ENCODE results near the gene RPS14. TPM values are rescaled to one million over a fixed set of nuclear protein-coding genes. Genes with fewer than 3 reads are reported as not detected.
A peak's percentile ranks its signal among the peaks of the same experiment; 100 is the strongest.

The RPS14 gene
- total RNA-seq, 2 experiments from 2014 or later = 2,151 to 2,478 TPM

DNA sequence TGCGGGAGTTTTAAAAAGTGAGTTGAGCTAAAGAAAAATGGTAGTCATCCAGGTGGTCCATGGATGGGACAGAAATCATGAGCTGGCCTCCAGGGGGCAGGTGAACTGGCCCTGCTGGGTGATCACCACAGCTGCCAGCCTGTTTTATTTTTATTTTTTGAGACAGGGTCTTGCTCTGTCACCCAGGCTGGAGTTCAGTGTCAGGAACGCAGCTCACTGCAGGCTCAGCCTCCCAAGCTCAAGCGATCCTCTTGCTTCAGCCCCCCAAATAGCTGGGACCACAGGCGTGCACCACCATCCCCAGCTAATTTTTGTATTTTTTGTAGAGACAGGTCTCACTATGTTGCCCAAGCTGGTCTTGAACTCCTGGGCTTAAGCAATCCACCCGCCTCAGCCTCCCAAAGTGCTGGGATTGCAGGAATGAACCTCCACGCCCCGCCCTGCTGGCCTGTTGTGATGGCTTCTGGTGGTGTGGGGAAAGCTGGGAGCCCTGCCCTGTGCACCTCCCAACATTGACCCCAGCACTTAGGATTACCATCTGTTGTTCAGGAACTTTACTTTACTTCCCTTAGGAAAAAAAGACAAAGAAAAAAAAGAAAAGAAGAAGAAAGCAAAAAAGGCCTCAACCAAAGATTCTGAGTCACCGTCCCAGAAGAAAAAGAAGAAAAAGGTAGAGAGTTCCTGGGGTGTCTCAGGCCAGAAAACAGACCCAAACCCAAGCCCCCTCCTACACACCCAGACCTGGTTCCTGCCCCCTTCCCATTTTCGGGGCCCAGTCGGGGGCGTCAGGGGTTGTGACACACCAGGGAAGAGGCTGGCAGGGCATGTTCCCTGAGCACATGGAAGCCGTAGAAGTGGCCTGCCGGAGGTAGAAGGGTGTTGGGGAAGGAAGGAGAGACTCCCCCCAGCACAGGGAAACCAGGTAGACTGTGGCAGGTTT, 51.5 kb downstream of the RPS14 start:
- Mint-ChIP-seq H3K36me3 (ENCODE audit: low read depth) (peaks cover 48% of the 10 kb centered on the region), H3K27ac (peak overlapping the region; percentile 54), H3K9me3 (no peaks in the 10 kb centered on the region), H3K4me3 (no peak overlapping the region), H3K4me1 (no peaks in the 10 kb centered on the region), H3K27me3 (no peaks in the 10 kb centered on the region)
- ChIA-PET POLR2A (interaction anchor here (0.7 kb wide), 1 partner anchor 13 kb away, joined by 3 read pairs; no protein-coding TSS in a partner anchor), CTCF (interaction anchor here (0.7 to 6.3 kb wide), 12 partner anchors 8 to 180 kb away, joined by 3 to 37 read pairs (median 4); partner anchors contain the start of genes CD74 and RPS14)
- no peak for DNase-seq

DNA sequence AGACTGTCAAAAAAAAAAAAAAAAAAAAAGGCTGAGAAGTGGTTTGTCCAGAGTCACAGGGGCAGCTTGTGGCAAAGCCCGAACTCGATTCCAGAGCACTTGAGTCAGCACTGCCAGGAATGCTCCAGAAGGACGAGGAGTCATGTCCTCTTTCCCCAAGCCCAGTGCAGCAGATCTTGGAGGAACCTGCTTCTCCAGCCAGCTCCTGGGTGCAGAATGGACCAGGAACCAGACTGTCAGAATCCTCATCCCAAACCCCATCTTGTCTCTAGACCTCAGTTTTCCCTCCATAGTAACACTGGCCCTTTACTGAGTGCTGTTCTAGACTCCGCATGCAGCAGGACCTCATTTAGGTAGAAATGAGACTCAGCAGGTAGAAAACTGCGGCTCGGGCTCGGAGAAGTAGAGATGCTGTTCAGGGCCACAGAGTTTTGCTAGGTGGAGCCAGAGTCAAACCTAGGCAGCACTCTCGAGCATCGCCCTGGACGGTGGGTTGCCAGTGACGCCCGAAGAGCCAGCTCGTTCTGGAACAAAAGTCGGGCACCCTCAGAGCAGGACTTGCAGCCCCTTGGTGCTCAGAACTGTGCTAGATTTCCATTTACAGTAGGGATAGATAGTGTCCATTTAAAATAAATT, 52.3 kb downstream of the RPS14 start:
- Mint-ChIP-seq H3K27ac (no peak overlapping the region), H3K36me3 (ENCODE audit: low read depth) (peaks cover 47% of the 10 kb centered on the region), H3K9me3 (no peaks in the 10 kb centered on the region), H3K4me1 (no peaks in the 10 kb centered on the region), H3K4me3 (no peak overlapping the region), H3K27me3 (no peaks in the 10 kb centered on the region)
- CTCF ChIA-PET = interaction anchor here (0.6 to 6.3 kb wide), 11 partner anchors 10 to 938 kb away, joined by 3 to 37 read pairs (median 4); partner anchors contain the start of genes CD74 and RPS14
- POLR2A ChIA-PET = no interaction called here
- no peak for DNase-seq

DNA sequence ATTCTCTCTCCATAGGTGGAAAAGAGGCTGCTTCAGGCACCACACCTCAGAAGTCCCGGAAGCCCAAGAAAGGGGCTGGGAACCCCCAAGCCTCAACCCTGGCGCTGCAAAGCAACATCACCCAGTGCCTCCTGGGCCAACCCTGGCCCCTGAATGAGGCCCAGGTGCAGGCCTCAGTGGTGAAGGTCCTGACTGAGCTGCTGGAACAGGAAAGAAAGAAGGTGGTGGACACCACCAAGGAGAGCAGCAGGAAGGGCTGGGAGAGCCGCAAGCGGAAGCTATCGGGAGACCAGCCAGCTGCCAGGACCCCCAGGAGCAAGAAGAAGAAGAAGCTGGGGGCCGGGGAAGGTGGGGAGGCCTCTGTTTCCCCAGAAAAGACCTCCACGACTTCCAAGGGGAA, 53.3 kb downstream of the RPS14 start:
- H3K36me3 Mint-ChIP-seq (ENCODE audit: low read depth) = peaks cover 44% of the 10 kb centered on the region
- H3K27me3 Mint-ChIP-seq = no peaks in the 10 kb centered on the region
- CTCF ChIA-PET = interaction anchor here (0.9 to 3.6 kb wide), 3 partner anchors 9 to 23 kb away, joined by 4 to 16 read pairs (median 5); no protein-coding TSS in a partner anchor
- no peak for DNase-seq
- no peak overlapping the region for H3K4me3 Mint-ChIP-seq
- H3K9me3 Mint-ChIP-seq = no peaks in the 10 kb centered on the region
- H3K4me1 Mint-ChIP-seq = no peaks in the 10 kb centered on the region
- POLR2A ChIA-PET = no interaction called here
- no peak overlapping the region for H3K27ac Mint-ChIP-seq

DNA sequence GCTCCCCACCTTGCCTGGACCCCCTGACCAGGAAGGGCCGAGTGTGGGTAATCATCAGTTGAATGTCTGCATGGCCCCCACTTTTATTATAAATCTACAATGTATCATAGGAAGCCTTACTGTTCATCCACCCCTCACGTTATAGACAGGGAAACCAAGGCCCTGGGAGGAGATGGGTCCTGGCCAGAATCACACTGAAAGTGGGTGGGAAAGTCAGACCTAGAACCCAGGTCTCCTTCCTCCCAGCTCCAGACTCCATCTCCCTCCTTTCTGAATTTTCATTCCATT, 53.9 kb downstream of the RPS14 start:
- no peak overlapping the region for H3K4me3 Mint-ChIP-seq
- H3K27ac Mint-ChIP-seq = peak overlapping the region; percentile 36
- ChIA-PET POLR2A (no interaction called here), CTCF (interaction anchor here (0.9 kb wide), 1 partner anchor 15 kb away, joined by 4 read pairs; no protein-coding TSS in a partner anchor)
- no peak for DNase-seq
- no peaks in the 10 kb centered on the region for H3K9me3 Mint-ChIP-seq
- H3K4me1 Mint-ChIP-seq = no peaks in the 10 kb centered on the region
- no peaks in the 10 kb centered on the region for H3K27me3 Mint-ChIP-seq
- H3K36me3 Mint-ChIP-seq (ENCODE audit: low read depth) = peaks cover 45% of the 10 kb centered on the region

DNA sequence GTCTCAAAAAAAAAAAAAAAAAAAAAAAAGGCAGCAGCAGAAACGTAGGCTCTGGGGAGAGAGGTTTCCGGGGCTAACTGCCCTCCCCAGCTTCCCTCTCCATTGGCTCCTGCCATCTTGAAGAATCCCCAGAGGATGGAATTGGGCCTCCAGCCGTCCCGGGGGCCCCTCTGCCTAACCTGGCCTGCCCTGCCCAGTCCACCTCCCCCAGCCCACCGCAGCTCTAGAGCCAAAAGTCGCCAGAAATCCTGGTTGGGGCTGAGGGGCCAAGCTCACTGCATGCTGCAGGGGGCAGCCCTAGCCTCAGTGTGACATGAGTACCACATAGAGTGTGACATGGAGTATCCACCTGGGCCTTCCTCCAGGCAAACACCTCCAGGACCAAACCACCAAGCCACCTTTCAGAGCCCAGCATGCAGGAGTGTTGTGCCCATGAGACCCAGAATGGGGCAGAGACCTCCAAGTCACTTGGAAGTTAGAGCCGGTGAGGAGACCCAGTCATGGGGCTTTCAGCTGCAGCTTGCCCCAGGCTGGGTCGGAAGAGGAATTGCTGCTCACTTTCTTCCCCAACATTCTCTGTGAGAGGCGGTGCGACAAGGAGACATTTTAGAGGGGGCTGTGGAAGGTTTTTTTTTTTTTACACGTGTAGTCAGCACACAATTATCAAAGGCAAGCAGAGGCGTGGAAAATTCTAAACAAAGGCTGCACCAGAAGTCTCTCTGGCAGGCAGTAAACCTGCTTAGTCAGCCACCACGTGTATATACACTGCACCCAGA, 54.4 kb downstream of the RPS14 start:
- H3K4me3 Mint-ChIP-seq = no peak overlapping the region
- POLR2A ChIA-PET = no interaction called here
- no peaks in the 10 kb centered on the region for H3K9me3 Mint-ChIP-seq
- H3K36me3 Mint-ChIP-seq (ENCODE audit: low read depth) = peaks cover 40% of the 10 kb centered on the region
- no peak for DNase-seq
- CTCF ChIA-PET = interaction anchor here (0.7 to 0.9 kb wide), 3 partner anchors 16 to 1431 kb away, joined by 3 to 4 read pairs (median 3); no protein-coding TSS in a partner anchor
- no peaks in the 10 kb centered on the region for H3K4me1 Mint-ChIP-seq
- peak overlapping the region; percentile 41 for H3K27ac Mint-ChIP-seq
- no peaks in the 10 kb centered on the region for H3K27me3 Mint-ChIP-seq

DNA sequence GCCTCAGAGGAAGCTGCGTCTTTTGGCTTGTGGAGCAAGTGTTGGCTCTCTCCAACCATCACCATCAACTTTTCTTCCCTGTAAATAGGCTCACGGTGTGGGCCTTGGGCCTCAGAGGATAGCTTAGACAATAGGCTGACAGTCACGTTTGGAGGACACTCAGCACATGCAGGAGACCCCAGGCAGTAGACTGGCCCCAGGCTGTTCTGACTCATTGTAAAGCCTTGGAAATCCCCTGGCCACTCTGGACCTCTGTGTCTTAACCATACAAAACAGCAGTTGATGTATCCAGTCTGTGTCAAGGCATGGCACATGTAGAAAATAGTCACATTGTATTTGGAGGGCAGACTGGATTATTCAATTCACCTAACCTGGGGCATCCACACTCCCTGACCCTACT, 55.4 kb downstream of the RPS14 start:
- Mint-ChIP-seq H3K4me1 (no peaks in the 10 kb centered on the region), H3K9me3 (no peaks in the 10 kb centered on the region), H3K36me3 (ENCODE audit: low read depth) (peaks cover 42% of the 10 kb centered on the region), H3K27me3 (no peaks in the 10 kb centered on the region), H3K4me3 (no peak overlapping the region), H3K27ac (no peak overlapping the region)
- CTCF ChIA-PET = interaction anchor here (0.5 to 0.7 kb wide), 2 partner anchors 18 to 54 kb away, joined by 3 read pairs; no protein-coding TSS in a partner anchor
- POLR2A ChIA-PET = no interaction called here
- DNase-seq = no peak

DNA sequence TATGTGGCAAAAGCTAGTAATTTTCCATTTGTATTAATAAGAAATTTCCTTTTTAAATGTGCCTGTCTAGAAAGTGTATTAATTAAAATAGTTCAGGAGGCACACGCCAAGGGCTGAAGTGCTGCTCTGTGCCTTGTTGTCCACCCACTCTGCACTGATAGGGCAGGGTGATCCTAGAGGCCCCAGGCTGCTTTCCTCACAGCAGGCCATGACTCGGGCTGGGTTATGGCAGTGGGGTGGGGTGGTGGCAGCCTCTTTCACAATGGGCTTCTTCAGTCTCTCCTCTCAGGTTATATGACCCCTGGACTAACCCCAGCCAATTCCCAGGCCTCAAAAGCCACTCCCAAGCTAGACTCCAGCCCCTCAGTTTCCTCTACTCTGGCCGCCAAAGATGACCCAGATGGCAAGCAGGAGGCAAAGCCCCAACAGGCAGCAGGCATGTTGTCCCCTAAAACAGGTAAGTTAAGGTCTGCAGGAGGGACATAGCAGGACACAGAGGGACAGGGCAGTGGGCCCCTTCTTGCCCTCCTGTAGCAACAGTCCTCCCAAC, 56.4 kb downstream of the RPS14 start:
- Mint-ChIP-seq H3K9me3 (no peaks in the 10 kb centered on the region), H3K36me3 (ENCODE audit: low read depth) (peaks cover 41% of the 10 kb centered on the region), H3K4me3 (no peak overlapping the region), H3K4me1 (no peaks in the 10 kb centered on the region), H3K27ac (peak overlapping the region; percentile 72), H3K27me3 (no peaks in the 10 kb centered on the region)
- ChIA-PET POLR2A (no interaction called here), CTCF (interaction anchor here (0.5 kb wide), 1 partner anchor 53 kb away, joined by 3 read pairs; no protein-coding TSS in a partner anchor)
- no peak for DNase-seq

DNA sequence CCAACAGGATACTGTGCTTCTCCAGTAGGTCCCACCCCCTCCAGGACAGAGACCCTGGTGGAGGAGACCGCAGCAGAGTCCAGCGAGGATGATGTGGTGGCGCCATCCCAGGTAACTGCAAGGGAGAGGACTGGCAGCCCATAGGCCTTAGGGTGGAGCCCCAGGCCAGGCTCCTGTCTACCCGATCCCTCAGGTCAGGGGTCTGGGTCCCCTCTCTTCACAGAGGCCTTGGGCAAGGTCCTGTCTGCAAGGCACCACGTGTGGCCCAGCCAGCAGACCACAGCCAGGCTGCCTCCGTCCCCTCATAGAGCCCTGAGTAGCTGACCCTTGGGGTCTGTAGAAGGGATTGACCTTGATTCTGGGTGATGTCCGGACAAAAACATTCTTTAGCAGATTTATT, 56.9 kb downstream of the RPS14 start:
- CTCF ChIA-PET = interaction anchor here (0.7 kb wide), 1 partner anchor 31 kb away, joined by 3 read pairs; no protein-coding TSS in a partner anchor
- no peak overlapping the region for H3K4me3 Mint-ChIP-seq
- H3K4me1 Mint-ChIP-seq = no peaks in the 10 kb centered on the region
- H3K27ac Mint-ChIP-seq = no peak overlapping the region
- H3K9me3 Mint-ChIP-seq = no peaks in the 10 kb centered on the region
- DNase-seq = no peak
- POLR2A ChIA-PET = no interaction called here
- H3K27me3 Mint-ChIP-seq = no peaks in the 10 kb centered on the region
- H3K36me3 Mint-ChIP-seq (ENCODE audit: low read depth) = peaks cover 42% of the 10 kb centered on the region

Other genes starting within 250 kb of the RPS14 start
- not detected for gene CAMK2A, start 160.0 kb downstream of the RPS14 start, total RNA-seq
- not detected for gene ARSI, start 146.8 kb downstream of the RPS14 start, total RNA-seq
- 10 to 100 TPM; 69.6 to 72.2 TPM for gene TCOF1, start 92.0 kb downstream of the RPS14 start, total RNA-seq
- gene CD74, start 36.8 kb downstream of the RPS14 start, total RNA-seq = 100 to 1,000 TPM; 462 to 507 TPM
- gene NDST1, start 58.4 kb upstream of the RPS14 start, total RNA-seq = under 1 TPM; 0.50 to 0.71 TPM
- under 1 TPM; 0.05 to 0.08 TPM for gene SYNPO, start 190.9 kb upstream of the RPS14 start, total RNA-seq
- gene MYOZ3, start 211.5 kb upstream of the RPS14 start, total RNA-seq = under 1 TPM in 1 of 2 experiments, not detected in 1; 0.05 TPM

Data from activated CD4-positive, alpha-beta T cell treated with anti-CD3 and anti-CD28 coated beads, Interleukin-2, amount 10 ng/mL, durations not matched to agents 7 days and 5 days (primary cell).